ENCODE measurements around the gene VANGL1. TPM values are rescaled to one million over a fixed set of nuclear protein-coding genes. Genes with fewer than 3 reads are reported as not detected.

The VANGL1 gene
- total and polyA plus RNA-seq, 2 of the 4 experiments (the other 2 are of a cell fraction) = 6.1 to 6.7 TPM

- Histone ChIP-seq H3K79me1 (ENCODE audit: low read depth in 1 of 2, low read length in 2 of 2) (no peaks in the 10 kb centered on the region), H2BK15ac (ENCODE audit: low read depth, low read length) (no peak overlapping the region), H2AK9ac (replicated peaks; ENCODE audit: low read depth, low read length, poor library complexity) (no peak overlapping the region), H3K9me3 (ENCODE audit: control insufficient read depth, insufficient read depth, low read length) (no peaks in the 10 kb centered on the region), H3K14ac (replicated peaks; ENCODE audit: low read depth, low read length) (no peak overlapping the region), H3K23ac (ENCODE audit: low read depth, low read length) (no peak overlapping the region), H2BK20ac (ENCODE audit: low read depth, low read length) (no peak overlapping the region), H2AFZ (replicated peaks; ENCODE audit: low read length, poor library complexity) (no peak overlapping the region), H3K4me2 (ENCODE audit: low read depth, low read length) (no peak overlapping the region), H3K4ac (ENCODE audit: low read depth, low read length) (no peak overlapping the region), H3K27ac (ENCODE audit: insufficient read depth, low read length) (no peak overlapping the region), H4K20me1 (ENCODE audit: insufficient read depth, low read length) (no peaks in the 10 kb centered on the region), H3K9ac (ENCODE audit: low read depth, low read length) (no peak overlapping the region), H4K8ac (ENCODE audit: low read depth in 2 of 2, low read length in 2 of 2) (no peak overlapping the region), H2AK5ac (ENCODE audit: low read depth, low read length) (no peak overlapping the region), H3K27me3 (ENCODE audit: control insufficient read depth, insufficient read depth, low read length) (0 out of 2 replicates have a peak, but pooled peaks cover 2% of the 10 kb centered on the region), H3K18ac (ENCODE audit: low read depth, low read length) (no peak overlapping the region), H3K4me1 (ENCODE audit: control insufficient read depth, insufficient read depth, low read length) (peaks cover 2% of the 10 kb centered on the region; the same call in 1 of the 2 replicates), H3K4me3 (ENCODE audit: insufficient read depth, low read depth, low read length) (no peak overlapping the region), H3K36me3 (ENCODE audit: control insufficient read depth, insufficient read depth, low read length) (no peaks in the 10 kb centered on the region), H4K91ac (ENCODE audit: insufficient read depth, low read depth, low read length) (no peak overlapping the region), H2BK120ac (ENCODE audit: low read depth, low read length) (no peak overlapping the region), H3K9me1 (ENCODE audit: insufficient read depth, low read length) (no peaks in the 10 kb centered on the region), H3K56ac (ENCODE audit: extremely low read depth, insufficient read depth, low read length) (no peak overlapping the region), H2BK5ac (ENCODE audit: low read depth, low read length, poor library complexity, severe bottlenecking) (no peak overlapping the region), H4K5ac (ENCODE audit: low read depth, low read length) (no peak overlapping the region)
- in situ Hi-C loops (cut with MboI; ENCODE audit: low sequenced_read_pairs) (no loop called here), intact Hi-C loops (cut with micrococcal nuclease) (no loop called here), dilution Hi-C loops (cut with HindIII; ENCODE audit: low sequenced_read_pairs, unreplicated experiment) (no loop called here)
- ChIA-PET POLR2A (ENCODE audit: unreplicated experiment) (no interaction called here), CTCF (no interaction called here)
- WGBS, 2 experiments (ENCODE audit: extremely low coverage in 2 of 2, insufficient read length in 1 of 2) = no CpG with 5 or more reads among the region's 3 CpGs
- BruUV-seq (replicated peaks) = no TSS peak
- TF ChIP-seq, protein P1, sequence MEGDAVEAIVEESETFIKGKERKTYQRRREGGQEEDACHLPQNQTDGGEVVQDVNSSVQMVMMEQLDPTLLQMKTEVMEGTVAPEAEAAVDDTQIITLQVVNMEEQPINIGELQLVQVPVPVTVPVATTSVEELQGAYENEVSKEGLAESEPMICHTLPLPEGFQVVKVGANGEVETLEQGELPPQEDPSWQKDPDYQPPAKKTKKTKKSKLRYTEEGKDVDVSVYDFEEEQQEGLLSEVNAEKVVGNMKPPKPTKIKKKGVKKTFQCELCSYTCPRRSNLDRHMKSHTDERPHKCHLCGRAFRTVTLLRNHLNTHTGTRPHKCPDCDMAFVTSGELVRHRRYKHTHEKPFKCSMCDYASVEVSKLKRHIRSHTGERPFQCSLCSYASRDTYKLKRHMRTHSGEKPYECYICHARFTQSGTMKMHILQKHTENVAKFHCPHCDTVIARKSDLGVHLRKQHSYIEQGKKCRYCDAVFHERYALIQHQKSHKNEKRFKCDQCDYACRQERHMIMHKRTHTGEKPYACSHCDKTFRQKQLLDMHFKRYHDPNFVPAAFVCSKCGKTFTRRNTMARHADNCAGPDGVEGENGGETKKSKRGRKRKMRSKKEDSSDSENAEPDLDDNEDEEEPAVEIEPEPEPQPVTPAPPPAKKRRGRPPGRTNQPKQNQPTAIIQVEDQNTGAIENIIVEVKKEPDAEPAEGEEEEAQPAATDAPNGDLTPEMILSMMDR (conservative IDR thresholded peaks at IDR 0.05; ENCODE audit: low read depth, low read length) = no peak
- no peak for ATAC-seq (ENCODE audit: low read depth)
- DNase-seq = no peak
Measured at GRCh38 chr1:115726161-115726560, 84.4 kb downstream of the VANGL1 start.
